ENCODE data around the gene TDRD6. TPM values are rescaled to one million over a fixed set of nuclear protein-coding genes. Genes with fewer than 3 reads are reported as not detected.
"Not testable (repeated sequence)": the region's sequence is repeated elsewhere in the genome, so short reads cannot be mapped to it uniquely, and the experiment has no call there.

The TDRD6 gene, protein sequence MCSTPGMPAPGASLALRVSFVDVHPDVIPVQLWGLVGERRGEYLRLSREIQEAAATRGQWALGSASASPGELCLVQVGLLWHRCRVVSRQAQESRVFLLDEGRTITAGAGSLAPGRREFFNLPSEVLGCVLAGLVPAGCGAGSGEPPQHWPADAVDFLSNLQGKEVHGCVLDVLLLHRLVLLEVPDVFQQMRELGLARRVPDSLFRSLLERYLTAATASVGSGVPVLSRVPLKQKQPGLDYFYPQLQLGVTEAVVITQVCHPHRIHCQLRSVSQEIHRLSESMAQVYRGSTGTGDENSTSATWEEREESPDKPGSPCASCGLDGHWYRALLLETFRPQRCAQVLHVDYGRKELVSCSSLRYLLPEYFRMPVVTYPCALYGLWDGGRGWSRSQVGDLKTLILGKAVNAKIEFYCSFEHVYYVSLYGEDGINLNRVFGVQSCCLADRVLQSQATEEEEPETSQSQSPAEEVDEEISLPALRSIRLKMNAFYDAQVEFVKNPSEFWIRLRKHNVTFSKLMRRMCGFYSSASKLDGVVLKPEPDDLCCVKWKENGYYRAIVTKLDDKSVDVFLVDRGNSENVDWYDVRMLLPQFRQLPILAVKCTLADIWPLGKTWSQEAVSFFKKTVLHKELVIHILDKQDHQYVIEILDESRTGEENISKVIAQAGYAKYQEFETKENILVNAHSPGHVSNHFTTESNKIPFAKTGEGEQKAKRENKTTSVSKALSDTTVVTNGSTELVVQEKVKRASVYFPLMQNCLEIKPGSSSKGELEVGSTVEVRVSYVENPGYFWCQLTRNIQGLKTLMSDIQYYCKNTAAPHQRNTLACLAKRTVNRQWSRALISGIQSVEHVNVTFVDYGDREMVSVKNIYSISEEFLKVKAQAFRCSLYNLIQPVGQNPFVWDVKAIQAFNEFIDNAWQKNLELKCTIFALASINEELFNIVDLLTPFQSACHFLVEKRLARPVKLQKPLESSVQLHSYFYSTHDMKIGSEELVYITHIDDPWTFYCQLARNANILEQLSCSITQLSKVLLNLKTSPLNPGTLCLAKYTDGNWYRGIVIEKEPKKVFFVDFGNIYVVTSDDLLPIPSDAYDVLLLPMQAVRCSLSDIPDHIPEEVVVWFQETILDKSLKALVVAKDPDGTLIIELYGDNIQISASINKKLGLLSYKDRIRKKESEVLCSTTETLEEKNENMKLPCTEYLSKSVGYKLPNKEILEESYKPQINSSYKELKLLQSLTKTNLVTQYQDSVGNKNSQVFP (N-terminal part only)
- under 1 TPM; 0.07 to 0.34 (median 0.07) TPM for polyA plus RNA-seq

DNA sequence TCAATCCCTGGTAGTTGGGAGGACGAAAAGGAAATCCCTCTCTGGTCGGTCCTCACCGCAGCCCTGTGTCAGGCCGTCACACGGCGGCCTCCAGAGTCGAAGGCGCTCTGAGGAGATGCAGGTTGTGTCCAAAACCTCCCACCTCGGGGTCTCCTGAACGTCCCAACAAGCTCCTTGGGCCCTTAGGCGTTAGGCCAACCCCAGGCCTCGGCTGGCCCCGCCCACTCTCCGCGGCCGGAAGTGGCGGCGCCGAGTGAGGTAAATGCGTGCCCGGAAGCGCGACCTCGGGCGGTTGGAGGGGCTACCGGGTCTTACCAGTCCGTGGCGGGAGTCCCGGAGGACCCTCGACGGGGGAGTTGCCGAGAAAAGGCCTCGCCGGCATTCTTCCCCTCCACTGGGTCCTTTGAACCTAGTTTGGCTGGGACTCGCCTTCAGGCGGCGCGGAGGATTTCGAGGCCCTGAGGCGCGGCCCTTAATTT, at the start of gene TDRD6:
TSS of gene TDRD6 (plus strand) at position 267 of the 479 bp plus-strand sequence. CDS start 244 bp downstream, outside the sequence.
- no peak within 1 kb of the TSS for H3K27ac ChIP-seq (ENCODE audit: low read depth, low read length)
- WGBS, 3 donors = 90 to 91% (median 90%) methylated on average over 41 of the region's 41 CpGs

DNA sequence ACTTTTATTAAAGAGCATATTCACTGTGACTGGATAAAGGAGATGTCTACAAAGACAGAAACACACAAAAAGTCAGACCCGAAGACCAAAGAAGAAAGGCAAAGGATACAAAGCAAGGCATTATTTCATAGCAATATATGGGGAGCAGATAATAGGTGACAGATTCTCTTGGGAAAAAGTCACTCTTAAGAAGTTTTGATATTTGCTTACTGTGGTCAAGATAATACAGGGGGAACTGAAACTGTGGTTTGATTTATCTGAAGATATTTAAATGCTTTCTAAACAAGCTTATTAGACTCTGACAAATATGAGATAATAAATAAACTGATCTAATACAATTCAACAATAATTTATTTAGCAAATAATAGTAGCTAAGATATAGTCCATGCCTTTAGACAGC, 49.8 kb upstream of the TDRD6 start:
- 92 to 100% (median 95%) methylated on average over 1 of the region's 1 CpG for WGBS, 3 donors
- H3K27ac ChIP-seq (ENCODE audit: low read depth, low read length) = no peak overlapping the region

DNA sequence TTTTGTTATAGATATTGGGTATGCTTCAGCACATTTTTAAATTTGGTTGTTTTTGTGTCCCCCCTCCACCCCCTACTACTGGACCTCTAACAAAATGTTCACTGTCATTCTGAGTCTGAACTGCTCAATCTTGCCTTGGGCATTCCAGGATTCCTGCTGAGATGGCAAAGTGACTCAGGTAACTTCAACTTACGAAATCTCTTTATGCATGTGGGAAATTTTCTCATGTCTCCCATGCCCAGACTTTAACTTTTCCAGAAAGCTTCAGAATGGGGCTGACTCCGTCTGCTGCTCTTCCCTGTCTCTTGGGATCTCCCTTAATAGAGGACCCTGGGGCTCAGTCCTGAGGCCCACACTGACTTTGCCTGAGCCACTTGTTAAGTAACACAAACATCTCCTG, 49.0 kb upstream of the TDRD6 start:
- 77 to 96% (median 82%) methylated on average over 2 of the region's 2 CpGs for WGBS, 3 donors
- H3K27ac ChIP-seq (ENCODE audit: low read depth, low read length) = no peak overlapping the region

DNA sequence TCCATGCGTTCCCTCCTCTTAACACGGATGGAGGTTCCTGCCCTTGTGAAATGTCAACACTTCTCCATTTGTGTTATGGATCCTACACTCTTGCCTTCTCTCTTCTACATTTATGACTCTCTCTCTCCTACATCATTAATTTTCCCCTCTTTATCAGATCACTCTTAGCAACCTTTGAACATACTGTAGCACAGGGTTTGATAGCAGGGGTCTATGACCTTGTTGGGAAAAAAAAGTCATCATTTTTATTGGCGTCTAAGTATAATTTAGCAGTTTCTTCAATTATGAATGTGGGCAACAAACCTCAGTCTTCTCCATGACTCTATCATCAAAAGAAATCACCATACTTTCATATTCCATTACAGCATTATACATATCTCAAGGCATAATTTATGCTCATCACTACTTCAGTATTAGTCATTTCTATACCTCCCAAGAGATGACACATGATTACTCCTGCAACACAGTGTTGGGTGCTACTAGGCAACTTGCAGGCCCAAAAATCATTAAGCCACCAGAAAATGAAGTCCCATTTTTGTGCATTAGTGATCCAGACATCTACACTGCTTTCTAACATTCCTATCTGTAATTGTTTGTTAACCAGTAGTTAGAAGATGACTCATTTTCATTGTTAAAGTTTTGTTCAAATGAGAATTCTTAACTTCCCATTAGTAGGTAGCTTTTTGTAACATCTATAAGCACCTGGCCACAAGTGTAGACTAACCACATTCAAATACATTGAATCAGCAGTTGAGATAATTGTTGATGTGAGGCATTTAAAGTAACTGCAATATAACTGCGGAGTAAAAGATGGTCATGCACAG, 44.5 kb upstream of the TDRD6 start:
- WGBS, 3 donors = 88 to 91% (median 89%) methylated on average over 4 of the region's 4 CpGs
- no peak overlapping the region for H3K27ac ChIP-seq (ENCODE audit: low read depth, low read length)

DNA sequence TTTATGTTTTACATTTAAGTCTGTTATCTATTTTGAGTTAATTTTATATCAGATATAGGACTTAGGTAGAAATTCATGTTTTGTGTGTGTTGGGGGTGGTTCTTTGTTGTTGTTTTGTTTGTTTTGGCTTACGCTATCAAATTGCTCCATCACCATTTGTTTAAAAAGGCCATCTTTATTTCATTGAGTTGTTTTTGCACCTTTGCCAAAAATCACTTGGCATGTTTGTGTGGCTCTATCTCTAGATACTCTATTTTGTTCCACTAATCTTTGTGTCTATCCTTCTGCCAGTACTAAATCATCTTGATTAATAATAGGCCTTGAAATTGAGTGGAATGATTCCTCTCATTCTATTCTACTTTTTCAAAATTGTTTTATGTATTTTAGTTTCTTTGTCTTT, 42.4 kb upstream of the TDRD6 start:
- H3K27ac ChIP-seq (ENCODE audit: low read depth, low read length) = no peak overlapping the region
- 92 to 100% (median 100%) methylated on average over 1 of the region's 1 CpG for WGBS, 3 donors

DNA sequence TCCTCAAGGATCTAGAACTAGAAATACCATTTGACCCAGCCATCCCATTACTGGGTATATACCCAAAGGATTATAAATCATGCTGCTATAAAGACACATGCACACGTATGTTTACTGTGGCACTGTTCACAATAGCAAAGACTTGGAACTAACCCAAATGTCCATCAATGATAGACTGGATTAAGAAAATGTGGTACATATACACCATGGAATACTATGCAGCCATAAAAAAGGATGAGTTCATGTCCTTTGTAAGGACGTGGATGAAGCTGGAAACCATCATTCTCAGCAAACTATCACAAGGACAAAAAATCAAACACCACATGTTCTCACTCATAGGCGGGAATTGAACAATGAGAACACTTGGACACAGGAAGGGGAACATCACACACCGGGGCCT, 39.6 kb upstream of the TDRD6 start:
- 80 to 88% (median 83%) methylated on average over 1 to 3 of the region's 4 CpGs for WGBS, 3 donors
- not testable (repeated sequence) for H3K27ac ChIP-seq (ENCODE audit: low read depth, low read length)

DNA sequence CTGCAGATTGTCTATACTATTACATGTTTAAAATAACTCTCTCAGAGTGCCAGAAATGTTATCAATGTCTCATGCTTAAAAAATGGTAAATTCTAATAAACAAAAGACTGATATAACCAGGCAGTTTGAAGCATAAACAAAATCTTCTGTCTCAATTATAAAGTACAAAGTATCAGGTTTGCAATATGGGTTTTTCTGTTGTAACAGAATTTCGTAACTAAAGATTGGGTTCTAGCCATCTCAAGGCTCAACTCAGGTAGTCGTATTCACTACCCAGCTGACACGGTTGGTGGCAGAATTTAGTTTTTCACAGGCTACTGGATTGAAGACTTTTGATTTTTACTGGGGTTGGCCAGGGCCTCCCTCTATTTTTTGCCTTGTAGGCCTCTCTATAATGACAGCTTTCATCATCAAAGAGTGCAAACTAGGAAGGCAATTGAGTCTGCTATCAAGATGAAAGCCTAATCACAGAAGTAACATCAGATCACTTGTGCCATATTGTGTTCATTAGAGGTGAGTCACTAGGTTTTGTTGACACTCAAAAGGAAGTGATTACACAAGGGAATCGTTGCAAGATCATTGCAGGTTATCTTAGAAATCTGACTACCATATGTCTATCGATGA, 38.7 kb upstream of the TDRD6 start:
- WGBS, 3 donors = 75 to 83% (median 77%) methylated on average over 5 of the region's 5 CpGs
- H3K27ac ChIP-seq (ENCODE audit: low read depth, low read length) = no peak overlapping the region

DNA sequence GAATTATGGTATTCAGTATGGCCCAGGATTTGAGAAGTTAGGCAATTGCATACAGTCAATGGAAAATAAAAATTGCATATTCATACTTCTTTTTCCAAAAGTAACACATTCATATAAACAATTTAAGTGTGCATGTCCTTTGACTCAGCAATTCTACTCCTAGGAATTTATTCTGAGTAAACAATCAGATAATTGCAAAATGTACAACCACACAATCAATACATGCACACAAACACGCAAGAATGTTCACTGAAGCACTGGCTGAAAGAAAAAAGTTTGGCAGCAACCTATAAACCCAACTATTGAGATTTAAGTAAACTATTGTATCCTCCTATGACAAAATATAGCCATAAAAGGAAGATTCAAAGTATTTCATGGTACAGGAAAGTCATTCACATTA, 36.7 kb upstream of the TDRD6 start:
- WGBS, 3 donors = 38 to 84% (median 83%) methylated on average over 1 of the region's 1 CpG
- no peak overlapping the region for H3K27ac ChIP-seq (ENCODE audit: low read depth, low read length)

DNA sequence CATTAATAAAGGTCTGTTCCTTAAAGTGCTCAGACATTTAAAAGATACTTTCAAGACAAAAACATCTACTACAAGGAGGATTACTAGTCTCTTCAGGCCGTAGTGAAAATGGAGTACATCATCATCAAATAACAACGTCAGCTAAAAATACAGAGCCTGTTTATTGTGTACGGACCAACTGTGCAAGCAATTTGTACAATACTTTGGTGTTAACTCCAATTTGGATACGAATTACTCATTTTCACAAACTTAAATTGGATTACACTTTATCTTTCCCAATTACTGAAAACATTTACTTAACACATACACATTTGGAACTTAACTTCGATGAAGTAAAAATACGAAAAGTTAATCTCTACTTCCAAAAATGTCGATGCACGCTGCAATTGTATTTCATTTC, 35.9 kb upstream of the TDRD6 start:
- H3K27ac ChIP-seq (ENCODE audit: low read depth, low read length) = no peak overlapping the region
- 4 to 28% (median 22%) methylated on average over 8 of the region's 8 CpGs for WGBS, 3 donors

DNA sequence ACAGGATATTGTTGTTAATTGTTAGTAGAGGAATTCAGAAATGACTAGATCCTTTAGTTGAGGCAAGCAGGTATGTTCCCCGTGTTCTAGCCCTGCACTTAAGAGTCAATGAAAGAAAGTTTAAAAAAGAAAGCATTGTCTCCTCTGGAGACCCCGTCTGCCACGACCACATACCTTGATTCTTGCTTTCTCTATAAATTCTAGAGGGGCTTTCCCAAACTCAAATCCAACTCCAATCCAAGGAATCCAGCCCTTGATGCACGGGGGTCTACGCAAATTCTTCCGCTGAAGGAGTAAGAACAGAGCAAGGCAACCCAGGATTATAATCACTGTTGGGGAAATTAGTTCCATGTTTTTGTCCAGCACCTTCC, 35.5 kb upstream of the TDRD6 start:
- no peak overlapping the region for H3K27ac ChIP-seq (ENCODE audit: low read depth, low read length)
- 2 to 6% (median 3%) methylated on average over 6 of the region's 6 CpGs for WGBS, 3 donors

DNA sequence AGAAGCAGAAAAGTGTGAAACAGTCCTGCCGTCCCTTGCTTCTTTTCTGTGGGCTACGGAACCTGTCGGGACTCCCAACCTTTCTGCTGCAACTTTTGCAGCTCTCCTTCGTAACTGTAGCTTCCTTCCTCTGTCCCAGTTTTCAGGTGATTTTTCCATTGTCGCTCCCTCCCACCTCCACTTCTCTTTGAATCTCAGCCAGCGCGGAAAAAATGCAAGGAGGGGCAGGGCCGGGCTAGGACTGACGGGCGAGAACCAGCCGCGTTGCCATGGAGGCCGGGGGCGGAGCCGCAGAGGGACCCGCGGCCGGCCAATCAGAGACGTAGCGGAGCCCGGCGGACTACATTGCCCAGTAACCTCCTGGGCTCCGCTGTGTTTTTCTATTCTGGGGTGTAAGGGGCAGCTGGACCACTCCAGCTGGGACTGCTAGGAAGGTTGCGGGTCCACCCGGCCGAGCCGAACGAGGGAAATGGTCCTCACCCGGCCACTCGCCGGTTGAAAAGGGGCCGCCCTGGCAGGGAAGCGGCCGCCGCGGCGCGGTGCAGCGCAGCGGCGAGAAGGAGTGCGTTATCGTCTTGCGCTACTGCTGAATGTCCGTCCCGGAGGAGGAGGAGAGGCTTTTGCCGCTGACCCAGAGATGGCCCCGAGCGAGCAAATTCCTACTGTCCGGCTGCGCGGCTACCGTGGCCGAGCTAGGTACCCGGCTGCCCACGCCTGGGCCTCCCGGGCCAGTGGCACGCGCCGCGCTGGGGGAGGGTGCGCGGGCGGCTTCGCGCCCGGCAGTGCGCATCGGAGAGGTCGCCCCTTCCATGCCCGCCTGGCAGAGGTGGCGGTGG, 34.9 kb upstream of the TDRD6 start, which contains the start of the genes CYP39A1 and SLC25A27:
TSS of gene CYP39A1 (minus strand) at position 216 of the 836 bp plus-strand sequence. CDS start 236 bp downstream, outside the sequence.
TSS of gene SLC25A27 (plus strand) at position 373 of the 836 bp plus-strand sequence. CDS start at position 591, 218 bp downstream.
- 0% methylated on average over 67 to 72 of the region's 72 CpGs for WGBS, 3 donors

DNA sequence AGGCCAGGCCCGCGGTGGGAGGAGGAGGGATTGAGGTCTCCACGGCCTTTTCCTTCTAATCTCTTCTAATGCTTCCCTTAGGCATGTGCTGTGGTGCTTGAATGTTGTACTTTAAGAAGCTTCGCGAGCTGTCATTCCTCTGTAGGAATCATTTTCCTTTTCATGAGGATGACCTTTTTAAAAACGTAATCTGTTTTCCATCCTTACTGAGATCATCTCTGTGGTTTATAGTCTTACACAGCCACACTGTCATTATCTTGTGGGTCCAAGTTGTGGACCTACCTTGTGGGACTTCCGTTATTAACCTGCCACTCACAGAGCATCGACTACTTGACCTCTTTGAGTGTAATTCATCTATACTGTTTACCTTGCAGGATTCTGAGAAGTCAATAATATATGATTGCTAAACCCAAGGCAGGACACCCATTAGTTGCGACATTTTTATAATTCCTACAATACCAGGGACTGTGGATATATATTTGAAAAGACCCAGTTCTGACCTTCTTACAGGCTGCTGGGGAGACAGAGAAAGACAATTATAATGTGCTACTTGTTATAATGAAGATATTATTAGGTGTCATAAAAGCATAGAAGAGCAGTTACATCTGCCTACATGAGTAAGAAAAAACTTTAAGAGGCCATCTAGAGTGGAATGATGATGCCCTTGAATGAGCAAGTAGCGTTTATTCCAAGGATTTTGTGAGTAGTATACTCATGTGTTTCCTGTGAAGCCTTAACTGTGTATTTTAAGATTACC, 34.1 kb upstream of the TDRD6 start:
- WGBS, 3 donors = 16 to 27% (median 23%) methylated on average over 10 of the region's 10 CpGs

More for the DNA sequence above, 34.9 kb upstream of the TDRD6 start, which contains the start of the genes CYP39A1 and SLC25A27:
- no peak within 1 kb of the TSS for H3K27ac ChIP-seq (ENCODE audit: low read depth, low read length)

DNA sequence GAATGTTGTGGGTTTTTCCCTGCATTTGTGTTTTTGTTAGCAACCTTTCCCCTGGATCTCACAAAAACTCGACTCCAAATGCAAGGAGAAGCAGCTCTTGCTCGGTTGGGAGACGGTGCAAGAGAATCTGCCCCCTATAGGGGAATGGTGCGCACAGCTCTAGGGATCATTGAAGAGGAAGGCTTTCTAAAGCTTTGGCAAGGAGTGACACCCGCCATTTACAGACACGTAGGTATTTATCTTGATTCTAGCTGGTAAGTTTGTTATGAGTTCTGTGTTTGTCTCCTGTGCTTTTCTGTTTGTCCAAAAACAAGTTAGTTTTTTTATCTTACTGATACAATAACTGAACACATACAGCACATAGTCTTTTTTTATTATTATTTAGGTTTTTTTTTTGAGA, 31.9 kb upstream of the TDRD6 start:
- WGBS, 3 donors = 72 to 79% (median 77%) methylated on average over 6 of the region's 6 CpGs
- no peak overlapping the region for H3K27ac ChIP-seq (ENCODE audit: low read depth, low read length)

More for the DNA sequence above, 34.1 kb upstream of the TDRD6 start:
- H3K27ac ChIP-seq (ENCODE audit: low read depth, low read length) = no peak overlapping the region

DNA sequence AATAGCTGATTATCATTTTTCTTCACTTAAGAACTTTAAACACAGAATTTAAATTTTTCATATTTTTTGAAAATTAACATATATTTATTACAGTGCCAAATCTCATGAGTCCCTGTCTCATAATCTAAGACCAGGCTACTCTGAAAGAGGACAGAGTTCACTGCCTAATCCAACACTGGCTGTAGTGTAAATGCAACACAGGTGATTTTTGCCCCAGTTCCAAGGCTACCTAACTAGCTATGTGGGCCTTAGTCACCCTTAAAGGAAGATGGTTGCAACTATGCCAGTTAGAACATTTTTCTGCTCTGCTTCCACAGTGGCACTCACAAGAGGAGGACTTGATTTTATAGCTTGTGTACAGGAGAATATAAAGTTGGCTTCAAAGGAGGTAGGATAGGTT, 30.0 kb upstream of the TDRD6 start:
- no peak overlapping the region for H3K27ac ChIP-seq (ENCODE audit: low read depth, low read length)

DNA sequence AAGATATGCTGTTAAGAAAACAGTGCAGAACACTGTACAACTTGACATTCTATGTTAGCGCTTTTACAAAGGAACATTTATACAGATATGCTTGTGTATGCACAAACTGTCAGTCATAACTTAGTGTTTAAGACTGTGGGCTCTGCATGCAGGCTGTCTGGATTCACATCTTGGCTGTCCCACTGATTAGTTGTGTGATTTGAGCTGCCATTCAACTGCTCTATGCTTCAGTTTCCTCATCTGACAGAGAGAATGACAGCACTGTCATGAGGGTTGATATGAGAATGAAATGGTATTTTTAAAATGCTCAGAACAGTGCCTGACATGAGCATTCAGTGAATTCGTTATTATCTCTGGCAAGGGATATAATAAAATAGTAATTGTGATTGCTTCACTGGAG, 26.2 kb upstream of the TDRD6 start:
- 72 to 78% (median 77%) methylated on average over 2 of the region's 2 CpGs for WGBS, 3 donors
- no peak overlapping the region for H3K27ac ChIP-seq (ENCODE audit: low read depth, low read length)

DNA sequence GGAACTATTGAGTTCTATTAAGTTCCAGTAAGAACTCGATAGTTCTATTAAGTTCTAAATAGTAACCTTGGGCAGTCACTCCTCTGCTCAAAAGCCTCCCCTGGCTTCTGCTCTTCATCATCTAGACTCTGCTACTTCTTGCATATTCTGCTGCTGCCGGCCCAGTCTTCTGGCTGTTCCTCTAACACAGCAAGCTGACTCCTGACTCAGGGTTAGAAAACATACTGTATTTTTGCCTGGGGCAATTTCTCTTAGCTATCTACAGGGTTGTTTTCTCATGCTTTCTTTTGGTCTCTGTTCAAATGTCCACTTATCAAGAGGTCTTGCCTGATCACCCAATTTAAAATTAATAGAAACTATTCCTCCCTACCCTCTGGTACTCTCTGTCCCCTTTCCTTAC, 20.3 kb upstream of the TDRD6 start:
- 90 to 98% (median 93%) methylated on average over 2 of the region's 2 CpGs for WGBS, 3 donors
- no peak overlapping the region for H3K27ac ChIP-seq (ENCODE audit: low read depth, low read length)

Data from adipose tissue (tissue), 3 donors.